ENCODE results near the gene ARHGEF7.
A peak's percentile ranks its signal among the peaks of the same experiment; 100 is the strongest.
"Not testable (repeated sequence)": the region's sequence is repeated elsewhere in the genome, so short reads cannot be mapped to it uniquely, and the experiment has no call there.

ARHGEF7 gene

DNA sequence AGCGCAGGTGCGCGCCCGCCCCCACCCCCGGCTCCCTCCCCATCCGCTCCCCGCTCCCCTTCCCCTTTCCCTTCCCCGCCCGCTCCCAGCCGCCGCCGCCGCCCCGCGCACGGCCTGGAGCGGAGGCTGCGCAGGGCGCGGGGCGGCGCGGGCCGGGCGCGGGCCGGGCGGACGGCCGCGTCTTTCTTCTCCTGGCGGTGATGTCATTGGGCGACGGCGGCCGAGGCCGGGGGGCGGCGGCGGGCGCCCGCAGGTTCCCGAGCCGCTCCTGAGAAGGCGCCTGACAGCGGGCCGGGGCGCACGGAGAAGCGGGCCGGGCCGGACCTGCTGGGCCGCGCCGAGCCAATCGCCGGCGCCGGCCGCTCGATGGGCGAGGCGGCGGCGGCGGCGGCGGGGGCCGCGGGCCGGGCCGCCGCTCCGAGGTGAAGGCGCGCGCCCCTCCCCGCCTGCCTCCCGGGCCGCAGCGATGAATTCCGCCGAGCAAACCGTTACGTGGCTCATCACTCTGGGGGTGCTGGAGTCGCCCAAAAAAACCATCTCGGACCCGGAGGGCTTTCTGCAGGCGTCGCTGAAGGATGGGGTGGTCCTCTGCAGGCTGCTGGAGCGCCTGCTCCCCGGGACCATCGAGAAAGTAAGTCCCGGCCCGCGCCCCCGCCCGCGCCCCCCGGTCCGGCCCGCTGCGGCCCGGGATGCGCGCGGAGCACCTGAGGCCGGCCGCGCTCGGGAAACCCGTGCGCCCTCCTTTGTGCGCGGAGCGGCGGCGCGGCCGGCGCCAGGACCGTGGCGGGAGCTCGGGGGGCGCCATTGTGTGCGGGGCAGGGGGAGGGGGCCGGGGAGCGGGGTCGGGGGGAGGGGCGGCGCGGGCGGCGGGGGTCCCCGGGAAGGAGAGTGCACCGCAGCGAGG is at the start of gene ARHGEF7:
Gene ARHGEF7 (plus strand): TSS at position 250 of the 904 bp plus-strand sequence. CDS start 217 bp downstream, at position 467.
- peak; percentile 71 for DNase-seq (ENCODE audit: low spot score)

DNA sequence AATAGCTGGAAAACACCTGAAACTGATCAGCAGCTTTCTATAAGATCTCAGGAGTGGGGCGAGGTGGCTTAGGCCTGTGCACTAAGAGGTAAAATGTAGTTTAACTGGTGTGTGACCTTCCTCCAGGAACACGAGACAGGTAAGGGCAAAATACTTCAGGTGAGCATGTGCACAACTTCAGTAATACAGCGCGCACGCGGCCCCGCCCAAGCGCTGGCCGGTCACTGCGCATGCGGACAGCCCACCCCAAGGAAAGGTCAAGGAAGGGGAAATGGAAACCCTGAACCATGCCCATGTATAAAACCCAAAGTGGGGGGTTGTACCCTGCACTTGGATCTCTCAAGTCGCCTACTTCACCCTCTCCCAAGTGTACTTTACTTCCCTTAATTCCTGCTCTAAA is 49.4 kb upstream of the ARHGEF7 start:
- no peak for DNase-seq (ENCODE audit: low spot score)

DNA sequence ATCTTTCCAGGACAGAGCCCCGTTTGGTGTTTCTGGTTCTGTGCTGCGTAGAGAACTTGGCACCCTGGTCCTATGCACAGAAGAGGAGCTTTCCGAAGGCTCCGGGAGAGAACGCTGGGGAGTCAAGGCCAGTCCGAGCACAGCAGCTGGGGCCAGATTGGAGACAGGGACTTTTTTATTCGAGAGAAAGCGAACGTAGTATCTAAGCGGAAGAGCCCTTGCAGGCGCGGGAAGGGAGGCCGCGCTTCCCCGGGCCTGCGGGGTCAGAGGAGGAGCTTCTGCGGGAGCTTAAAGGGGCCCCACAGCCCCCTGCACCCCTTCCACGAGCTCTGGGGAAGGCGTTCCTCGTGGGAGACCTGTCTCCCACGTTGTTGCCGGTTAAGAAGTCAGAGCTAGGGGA is 48.6 kb upstream of the ARHGEF7 start:
- DNase-seq (ENCODE audit: low spot score), result no peak

DNA sequence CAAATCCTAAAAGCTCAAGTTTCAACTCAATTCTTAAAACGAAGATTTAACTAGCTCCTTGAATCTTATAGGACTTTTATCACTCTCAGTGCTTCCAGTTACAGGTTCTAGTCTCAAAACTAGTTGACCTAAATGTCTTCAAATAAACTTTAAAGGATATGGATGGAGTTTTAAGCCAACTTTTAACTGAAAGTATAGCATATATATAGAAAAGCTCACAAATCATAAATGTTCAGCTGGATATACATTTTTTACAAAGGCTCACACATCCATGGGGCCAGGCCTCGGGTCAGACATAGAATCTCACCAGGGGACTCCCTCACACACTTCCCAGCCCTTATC is 47.1 kb upstream of the ARHGEF7 start:
- no peak for DNase-seq (ENCODE audit: low spot score)

DNA sequence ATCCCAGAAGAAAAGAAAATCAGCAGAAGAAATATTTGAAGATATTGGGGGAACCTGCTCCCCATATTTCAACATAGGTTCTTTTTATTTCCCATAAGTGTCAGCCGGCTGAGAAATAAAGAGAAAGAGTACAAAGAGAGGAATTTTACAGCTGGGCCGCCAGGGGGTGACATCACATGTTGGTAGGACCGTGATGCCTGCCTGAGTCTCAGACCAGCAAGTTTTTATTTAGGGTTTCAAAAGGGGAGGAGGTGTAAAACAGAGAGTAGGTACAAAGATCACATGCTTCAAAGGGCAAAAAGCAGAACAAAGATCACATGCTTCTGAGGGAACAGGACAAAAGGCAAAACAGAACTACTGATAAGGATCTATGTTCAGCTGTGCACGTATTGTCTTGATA is 44.0 kb upstream of the ARHGEF7 start:
- DNase-seq (ENCODE audit: low spot score), result not testable (repeated sequence)

DNA sequence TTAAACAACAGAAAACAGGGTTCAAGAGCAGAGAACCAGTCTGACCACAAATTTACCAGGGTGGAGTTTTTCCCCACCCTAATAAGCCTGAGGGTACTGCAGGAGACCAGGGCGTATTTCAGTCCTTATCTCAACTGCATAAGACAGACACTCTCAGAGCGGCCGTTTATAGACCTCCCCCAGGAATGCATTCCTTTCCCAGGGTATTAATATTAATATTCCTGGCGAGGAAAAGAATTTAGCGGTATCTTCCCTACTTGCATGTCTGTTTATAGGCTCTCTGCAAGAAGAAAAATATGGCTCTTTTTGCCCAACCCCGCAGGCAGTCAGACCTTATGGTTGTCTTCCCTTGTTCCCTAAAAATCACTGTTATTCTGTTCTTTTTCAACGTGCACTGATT is 43.6 kb upstream of the ARHGEF7 start:
- DNase-seq (ENCODE audit: low spot score), result not testable (repeated sequence)

- no peak for DNase-seq (ENCODE audit: low spot score)
Measured at GRCh38 chr13:111074826-111075225, 40.3 kb upstream of the ARHGEF7 start.

GRCh38 chr13:111076155-111077013 is 38.7 kb upstream of the ARHGEF7 start:
- DNase-seq (ENCODE audit: low spot score), result no peak

- DNase-seq (ENCODE audit: low spot score), result no peak
Measured at GRCh38 chr13:111079375-111079774, 35.7 kb upstream of the ARHGEF7 start.

- no peak for DNase-seq (ENCODE audit: low spot score)
Measured at GRCh38 chr13:111080642-111081041, 34.5 kb upstream of the ARHGEF7 start.

DNA sequence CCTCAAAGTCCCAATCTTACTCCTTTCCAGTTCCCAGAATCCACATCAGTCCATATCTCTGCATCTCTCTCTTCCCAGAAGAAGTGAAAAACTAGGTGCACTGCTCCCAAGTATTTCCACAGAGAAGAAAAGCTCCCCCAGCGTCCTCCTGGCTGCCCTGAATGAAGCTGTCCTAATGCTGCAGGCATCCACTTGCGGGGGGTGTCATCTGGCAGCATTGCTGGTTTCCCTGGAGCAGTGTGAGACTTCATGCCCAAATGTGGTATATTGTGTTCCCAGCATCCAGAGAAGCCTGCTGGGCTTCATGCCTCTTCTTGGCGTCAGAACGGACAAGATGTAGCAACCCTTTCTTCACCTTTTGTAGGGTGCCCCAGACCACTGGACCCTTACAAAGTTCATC is 32.9 kb upstream of the ARHGEF7 start:
- DNase-seq (ENCODE audit: low spot score), result no peak

GRCh38 chr13:111082769-111083168 is 32.3 kb upstream of the ARHGEF7 start:
- DNase-seq (ENCODE audit: low spot score), result not testable (repeated sequence)

- not testable (repeated sequence) for DNase-seq (ENCODE audit: low spot score)
Measured at GRCh38 chr13:111083693-111084092, 31.4 kb upstream of the ARHGEF7 start.

DNA sequence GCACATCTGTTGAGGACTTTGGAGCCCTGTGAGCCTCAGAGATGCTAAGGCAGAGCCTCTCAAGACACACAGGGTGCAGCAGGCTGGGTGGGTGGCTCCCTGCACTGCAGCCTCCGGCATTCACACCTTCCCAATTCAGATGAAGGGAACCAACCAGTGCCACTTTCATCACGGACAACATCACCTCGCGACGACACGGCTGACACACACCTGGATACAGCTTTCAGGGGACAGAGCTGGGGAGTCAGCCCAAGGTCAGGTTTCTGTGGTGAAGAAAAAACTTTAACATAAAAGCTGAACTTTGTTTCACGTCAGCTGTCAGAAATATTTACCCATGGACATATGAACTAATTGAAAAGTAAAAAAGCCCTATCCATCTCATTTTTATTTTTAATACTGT is 24.9 kb upstream of the ARHGEF7 start:
- DNase-seq (ENCODE audit: low spot score), result no peak

DNA sequence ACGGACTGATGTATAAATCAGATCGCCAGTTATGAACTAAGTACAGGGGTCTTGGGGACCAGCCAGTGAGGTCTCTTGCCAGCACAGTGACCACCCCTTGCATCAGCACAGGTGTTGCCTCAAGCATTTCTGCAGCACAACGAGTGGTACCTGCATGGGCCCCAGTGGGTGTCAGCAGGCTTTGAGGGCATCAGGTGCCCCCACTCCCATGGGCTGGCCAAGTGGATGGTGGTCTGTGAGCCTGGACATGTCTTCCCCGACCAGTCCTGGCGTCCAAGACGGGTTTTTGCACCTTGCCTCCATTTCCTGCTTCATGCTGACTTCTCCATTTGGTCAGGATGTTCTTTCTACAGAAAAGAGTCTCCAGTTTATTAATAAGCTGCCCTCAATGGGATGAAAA is 22.4 kb upstream of the ARHGEF7 start:
- DNase-seq (ENCODE audit: low spot score), result no peak

- DNase-seq (ENCODE audit: low spot score), result no peak
Measured at GRCh38 chr13:111093136-111093535, 22.0 kb upstream of the ARHGEF7 start.

DNA sequence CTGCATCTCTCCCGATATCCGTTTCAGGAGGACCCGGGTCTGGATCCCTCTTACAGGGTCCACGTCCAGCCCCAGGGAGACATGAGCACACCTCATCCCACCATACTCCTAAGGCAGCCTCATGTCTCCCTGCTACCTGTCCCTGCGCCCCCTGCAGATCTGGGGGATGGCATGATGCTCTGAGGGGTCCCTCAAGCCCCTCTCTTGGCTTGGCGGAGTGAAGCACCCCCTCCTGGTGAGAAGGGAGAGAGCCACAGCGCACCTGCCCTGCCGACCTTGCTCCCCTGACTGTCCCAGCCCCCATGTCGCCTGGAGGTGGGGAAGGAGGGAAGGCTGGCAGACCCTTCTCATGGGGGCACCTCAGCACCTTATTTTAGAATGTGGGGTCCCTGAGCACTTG is 21.5 kb upstream of the ARHGEF7 start:
- no peak for DNase-seq (ENCODE audit: low spot score)

- DNase-seq (ENCODE audit: low spot score), result no peak
Measured at GRCh38 chr13:111095031-111095840, 19.9 kb upstream of the ARHGEF7 start.

GRCh38 chr13:111095911-111096501 is 19.1 kb upstream of the ARHGEF7 start:
- no peak for DNase-seq (ENCODE audit: low spot score)

DNA sequence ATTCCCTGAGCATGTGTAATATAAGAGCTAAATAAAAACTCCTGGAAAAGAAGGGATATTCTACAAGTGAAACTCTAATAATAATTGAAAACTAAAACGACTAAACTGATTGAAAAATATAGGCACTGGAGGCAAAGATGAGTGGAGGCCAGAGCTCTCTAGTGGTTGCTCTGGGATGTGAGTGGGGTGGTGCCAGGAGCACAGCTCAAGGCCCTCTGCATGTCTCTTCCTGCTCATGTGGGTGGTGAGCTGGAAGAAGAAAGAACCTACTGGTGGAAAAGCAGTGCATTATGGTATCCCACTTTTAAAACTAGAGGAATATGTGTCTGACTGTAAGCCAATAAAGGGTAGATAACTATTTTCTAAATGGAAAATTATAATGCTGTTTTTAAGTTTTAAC is 15.8 kb upstream of the ARHGEF7 start:
- no peak for DNase-seq (ENCODE audit: low spot score)

DNA sequence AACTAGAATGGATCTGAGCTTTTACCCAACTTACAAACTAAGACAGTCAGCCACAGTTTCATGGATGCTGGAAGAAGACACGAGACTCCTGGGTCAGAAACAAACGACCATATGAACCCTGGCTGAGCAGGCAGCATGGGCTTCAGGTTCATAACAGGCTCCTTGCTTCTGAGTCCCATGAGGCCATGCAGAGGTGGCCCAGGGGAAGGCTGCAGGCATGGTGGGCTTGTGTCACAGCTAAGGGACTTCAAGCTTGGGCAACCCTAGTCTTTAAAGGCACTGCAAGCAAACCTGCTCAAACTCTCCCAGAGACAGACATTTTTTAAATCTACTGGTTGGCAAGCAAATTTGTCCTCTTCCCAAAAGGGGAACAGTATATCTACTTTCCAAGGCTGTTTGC is 5.1 kb upstream of the ARHGEF7 start:
- DNase-seq (ENCODE audit: low spot score), result no peak
